ENCODE data around the gene ARPP21. TPM values are rescaled to one million over a fixed set of nuclear protein-coding genes. Genes with fewer than 3 reads are reported as not detected.

The ARPP21 gene
- total and polyA plus RNA-seq, 2 donors (not counting 3 experiments of a cell fraction or from before 2014, with no cell fraction given), result not detected

GRCh38 chr3:35723480-35724097 is 84.3 kb downstream of the ARPP21 start:
- TF ChIP-seq MYC (IDR thresholded peaks at IDR 0.05; ENCODE audit: low read depth, low read length) (no peak), POLR2AphosphoS5 (IDR thresholded peaks at IDR 0.05; ENCODE audit: insufficient read depth, low read depth, low read length) (no peak), FOS (IDR thresholded peaks at IDR 0.05; ENCODE audit: borderline replicate concordance, insufficient read depth, low read length) (no peak), POLR2A (IDR thresholded peaks at IDR 0.05; ENCODE audit: low read depth, low read length) (no peak), MAX (IDR thresholded peaks at IDR 0.05; ENCODE audit: insufficient read depth, insufficient read length) (no peak), EZH2 (IDR thresholded peaks at IDR 0.05; ENCODE audit: borderline replicate concordance, low read depth, low read length, severe bottlenecking) (no peak), JUN (IDR thresholded peaks at IDR 0.05; ENCODE audit: borderline replicate concordance, insufficient read depth, insufficient read length, low read depth) (no peak), GATA2 (IDR thresholded peaks at IDR 0.05; ENCODE audit: insufficient read depth, insufficient read length, low read depth, low read length) (no peak)
- TF ChIP-seq, protein P1, sequence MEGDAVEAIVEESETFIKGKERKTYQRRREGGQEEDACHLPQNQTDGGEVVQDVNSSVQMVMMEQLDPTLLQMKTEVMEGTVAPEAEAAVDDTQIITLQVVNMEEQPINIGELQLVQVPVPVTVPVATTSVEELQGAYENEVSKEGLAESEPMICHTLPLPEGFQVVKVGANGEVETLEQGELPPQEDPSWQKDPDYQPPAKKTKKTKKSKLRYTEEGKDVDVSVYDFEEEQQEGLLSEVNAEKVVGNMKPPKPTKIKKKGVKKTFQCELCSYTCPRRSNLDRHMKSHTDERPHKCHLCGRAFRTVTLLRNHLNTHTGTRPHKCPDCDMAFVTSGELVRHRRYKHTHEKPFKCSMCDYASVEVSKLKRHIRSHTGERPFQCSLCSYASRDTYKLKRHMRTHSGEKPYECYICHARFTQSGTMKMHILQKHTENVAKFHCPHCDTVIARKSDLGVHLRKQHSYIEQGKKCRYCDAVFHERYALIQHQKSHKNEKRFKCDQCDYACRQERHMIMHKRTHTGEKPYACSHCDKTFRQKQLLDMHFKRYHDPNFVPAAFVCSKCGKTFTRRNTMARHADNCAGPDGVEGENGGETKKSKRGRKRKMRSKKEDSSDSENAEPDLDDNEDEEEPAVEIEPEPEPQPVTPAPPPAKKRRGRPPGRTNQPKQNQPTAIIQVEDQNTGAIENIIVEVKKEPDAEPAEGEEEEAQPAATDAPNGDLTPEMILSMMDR (IDR thresholded peaks at IDR 0.05; ENCODE audit: extremely low read depth in 1 of 2, insufficient read depth in 1 of 2, low read depth in 1 of 2, low read length in 2 of 2), result no peak
- Histone ChIP-seq H3K9me3 (replicated peaks; ENCODE audit: control insufficient read depth, insufficient read depth, low read length) (no peaks in the 10 kb centered on the region), H2AFZ (ENCODE audit: low read depth, low read length) (no peak overlapping the region), H3K9me1 (replicated peaks; ENCODE audit: control insufficient read depth, extremely low read depth, insufficient read depth, low read length) (no peaks in the 10 kb centered on the region), H3K4me3 (replicated peaks in 1 of 3; ENCODE audit: insufficient read depth in 1 of 3, low read depth in 1 of 3, low read length in 3 of 3) (no peak overlapping the region), H3K27ac (ENCODE audit: insufficient read depth, low read depth, low read length) (no peak overlapping the region), H3K36me3 (ENCODE audit: control insufficient read depth in 2 of 2, extremely low read depth in 1 of 2, insufficient read depth in 2 of 2, low read length in 2 of 2) (no peaks in the 10 kb centered on the region), H3K27me3 (ENCODE audit: control insufficient read depth in 2 of 2, insufficient read depth in 2 of 2, low read length in 2 of 2) (peaks cover 0 to 2% of the 10 kb centered on the region in 2 experiments), H3K79me2 (ENCODE audit: control insufficient read depth, insufficient read depth, low read length) (no peaks in the 10 kb centered on the region), H3K4me2 (ENCODE audit: insufficient read depth, low read length) (no peak overlapping the region), H3K4me1 (ENCODE audit: control insufficient read depth, extremely low read depth, insufficient read depth, low read length) (no peaks in the 10 kb centered on the region), H3K9ac (replicated peaks; ENCODE audit: extremely low read depth, insufficient read depth, low read length) (no peak overlapping the region), H4K20me1 (replicated peaks; ENCODE audit: control insufficient read depth, extremely low read depth, insufficient read depth, low read length) (no peaks in the 10 kb centered on the region)
- BruUV-seq (replicated peaks), result no TSS peak
- FAIRE-seq, result no peak
- dilution Hi-C loops (cut with MboI; ENCODE audit: extremely low pct_ligation_motif_present, low sequenced_read_pairs) (no loop called here), intact Hi-C loops (cut with micrococcal nuclease) (loop anchor here (2.0 kb wide), 1 partner anchor 73 kb away; no protein-coding TSS in a partner anchor)
- no peak for DNase-seq (ENCODE audit: low read depth, low spot score)
- ChIA-PET CTCF (interaction anchor here (0.8 to 1.0 kb wide), 2 partner anchors 17 to 185 kb away, joined by 3 to 4 read pairs; no protein-coding TSS in a partner anchor), POLR2A (no interaction called here)

All from endothelial cell of umbilical vein (primary cell).